Stimulated activated naive B cell treated with anti-CD40 and anti-IgM and Interleukin-4, amounts not matched to agents 10 μg/mL and 1 μg/mL and 100 μg/mL, for 72 hours (primary cell): ENCODE data around the gene LCN15.
"Not testable (repeated sequence)": the region's sequence is repeated elsewhere in the genome, so short reads cannot be mapped to it uniquely, and the experiment has no call there.

Experiments
- ATAC-seq, 2 donors: fragments of 150-1000 bp; cut with Tn5 transposase; replicated peaks; 2 replicates each; pipeline ENCODE4 v1.10.0; 2021; ENCODE audit warnings: moderate library complexity in 1 of 2
- DNase-seq: peaks from one replicate; pipeline ENCODE4 v3.0.0; 2021
- H3K27ac Mint-ChIP-seq: one replicate; pipeline ENCODE4 v1.8.0; 2022; ENCODE audit warnings: mild to moderate bottlenecking, mixed read lengths
- H3K27me3 Mint-ChIP-seq, 2 donors: one replicate each; pipeline ENCODE4 v1.8.0; 2022; ENCODE audit warnings: mixed read lengths in 2 of 2
- H3K36me3 Mint-ChIP-seq, 2 donors: one replicate each; pipeline ENCODE4 v1.8.0; 2022; ENCODE audit warnings: mixed read lengths in 2 of 2, mild to moderate bottlenecking in 1 of 2
- H3K4me1 Mint-ChIP-seq, 2 donors: one replicate each; pipeline ENCODE4 v1.8.0; 2022; ENCODE audit warnings: mixed read lengths in 2 of 2, mild to moderate bottlenecking in 1 of 2
- H3K4me3 Mint-ChIP-seq, 2 donors: one replicate each; pipeline ENCODE4 v1.8.0; 2022; ENCODE audit warnings: mild to moderate bottlenecking in 2 of 2, mixed read lengths in 2 of 2, moderate library complexity in 1 of 2
- H3K9me3 Mint-ChIP-seq, 2 donors: one replicate each; pipeline ENCODE4 v1.8.0; 2022; ENCODE audit warnings: mixed read lengths in 2 of 2, mild to moderate bottlenecking in 1 of 2

Gene LCN15, protein sequence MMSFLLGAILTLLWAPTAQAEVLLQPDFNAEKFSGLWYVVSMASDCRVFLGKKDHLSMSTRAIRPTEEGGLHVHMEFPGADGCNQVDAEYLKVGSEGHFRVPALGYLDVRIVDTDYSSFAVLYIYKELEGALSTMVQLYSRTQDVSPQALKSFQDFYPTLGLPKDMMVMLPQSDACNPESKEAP

DNA sequence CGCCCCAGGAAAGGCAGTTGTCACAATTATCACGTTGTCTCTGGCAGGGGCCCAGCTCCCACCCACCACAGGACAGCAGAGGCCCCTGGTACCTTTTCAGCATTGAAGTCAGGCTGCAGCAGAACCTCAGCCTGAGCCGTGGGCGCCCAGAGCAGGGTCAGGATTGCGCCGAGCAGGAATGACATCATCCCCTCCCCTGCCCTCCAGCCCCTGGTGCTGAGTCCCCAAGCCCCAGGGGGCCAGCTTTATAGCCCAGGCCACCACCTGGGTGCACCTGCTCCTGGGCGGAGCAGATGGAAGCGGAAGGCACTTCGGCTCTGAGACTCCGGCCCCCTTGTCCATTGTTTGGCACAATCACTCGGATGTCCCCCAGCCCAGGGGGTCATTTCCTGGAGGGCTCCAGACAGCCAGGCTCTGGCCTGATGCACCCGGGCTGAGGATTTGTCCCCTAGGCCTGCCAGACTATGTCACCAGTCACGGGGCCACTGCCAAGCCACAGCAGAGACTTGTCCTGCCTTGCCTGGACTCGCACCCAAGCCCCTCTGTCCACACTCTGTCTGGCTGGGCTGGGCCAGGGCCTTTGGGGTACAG lies at the start of gene LCN15:
TSS of gene LCN15 (minus strand) at position 218 of the 591 bp plus-strand sequence. CDS start at position 188, 30 bp downstream.
- no peaks in the 10 kb centered on the region for H3K27me3 Mint-ChIP-seq
- peaks cover 37 to 63% of the 10 kb centered on the region in 2 donors for H3K4me1 Mint-ChIP-seq
- no peaks in the 10 kb centered on the region for H3K36me3 Mint-ChIP-seq
- no peak for DNase-seq
- peak within 1 kb of the TSS; percentile 31 for H3K27ac Mint-ChIP-seq
- no peak within 1 kb of the TSS for H3K4me3 Mint-ChIP-seq
- no peaks in the 10 kb centered on the region for H3K9me3 Mint-ChIP-seq
- ATAC-seq, result no peak

GRCh38 chr9:136808806-136809158 lies 44.5 kb upstream of the LCN15 start:
- peak overlapping the region; percentile 83 to 84 for H3K4me3 Mint-ChIP-seq
- no peak for DNase-seq
- ATAC-seq, result no peak

GRCh38 chr9:136808075-136808805 lies 43.9 kb upstream of the LCN15 start:
- Mint-ChIP-seq H3K36me3 (peaks cover 21 to 33% of the 10 kb centered on the region in 2 donors), H3K27me3 (no peaks in the 10 kb centered on the region), H3K4me1 (peaks cover 19 to 46% of the 10 kb centered on the region in 2 donors), H3K4me3 (peak overlapping the region; percentile 83 to 84), H3K27ac (peak overlapping the region; percentile 91), H3K9me3 (no peaks in the 10 kb centered on the region)
- ATAC-seq (peak; percentile 39 to 42), DNase-seq (no peak)

More at GRCh38 chr9:136808806-136809158, 44.5 kb upstream of the LCN15 start:
- no peaks in the 10 kb centered on the region for H3K9me3 Mint-ChIP-seq
- peaks cover 23 to 33% of the 10 kb centered on the region in 2 donors for H3K36me3 Mint-ChIP-seq
- no peaks in the 10 kb centered on the region for H3K27me3 Mint-ChIP-seq
- peaks cover 19 to 50% of the 10 kb centered on the region in 2 donors for H3K4me1 Mint-ChIP-seq
- H3K27ac Mint-ChIP-seq, result peak overlapping the region; percentile 91

DNA sequence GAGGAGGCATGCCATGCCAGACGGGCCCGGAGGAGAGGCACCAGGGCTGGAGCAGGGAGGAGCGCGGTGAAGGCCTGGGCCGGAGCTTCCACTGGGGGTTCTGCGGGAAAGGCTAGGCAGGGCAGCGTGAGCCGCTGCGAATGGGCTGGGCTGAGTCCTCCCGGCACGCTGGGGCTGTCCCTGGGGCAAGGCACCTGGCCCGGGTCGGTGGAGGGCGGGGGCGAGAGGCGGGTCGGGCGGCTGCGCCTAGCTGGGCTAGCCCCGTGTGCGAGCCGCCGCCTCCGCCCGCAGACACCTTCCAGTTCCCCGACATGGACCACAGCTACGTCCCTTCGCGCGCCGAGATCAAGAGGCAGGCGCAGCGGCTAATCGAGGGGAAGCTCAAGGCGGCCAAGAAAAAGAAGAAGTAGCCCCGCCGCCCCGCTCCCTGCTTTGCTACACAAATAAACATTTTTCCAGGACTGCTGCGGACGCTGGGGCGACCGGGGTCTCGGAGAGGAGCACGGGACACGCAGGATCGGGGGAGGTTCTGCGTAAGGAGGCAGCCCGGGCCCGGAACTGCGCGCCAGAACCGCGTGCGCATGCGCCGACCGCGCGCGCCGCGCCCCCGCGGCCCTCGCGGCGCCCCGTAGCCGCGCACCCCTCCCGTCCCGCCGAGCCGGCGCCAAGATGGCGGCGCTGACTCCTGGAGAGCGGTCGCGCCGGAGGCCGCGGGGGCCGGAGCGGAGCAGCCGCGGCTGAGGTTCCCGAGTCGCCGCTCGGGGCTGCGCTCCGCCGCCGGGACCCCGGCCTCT lies 43.2 kb upstream of the LCN15 start, which contains the start of gene RABL6:
TSS of gene RABL6 (plus strand) at position 668 of the 794 bp plus-strand sequence. CDS start 249 bp downstream, outside the sequence.
- ATAC-seq (peak; percentile 83 to 89), DNase-seq (peak; percentile 75)
- Mint-ChIP-seq H3K4me3 (peak within 1 kb of the TSS; percentile 92 to 96), H3K9me3 (no peaks in the 10 kb centered on the region), H3K36me3 (peaks cover 14 to 25% of the 10 kb centered on the region in 2 donors), H3K27me3 (no peaks in the 10 kb centered on the region), H3K27ac (peak within 1 kb of the TSS; percentile 96), H3K4me1 (peaks cover 15 to 40% of the 10 kb centered on the region in 2 donors)

- H3K27me3 Mint-ChIP-seq, result peaks cover 0 to 6% of the 10 kb centered on the region in 2 donors
- peaks cover 14 to 25% of the 10 kb centered on the region in 2 donors for H3K36me3 Mint-ChIP-seq
- H3K27ac Mint-ChIP-seq, result peak overlapping the region; percentile 96
- DNase-seq (no peak), ATAC-seq (no peak)
- H3K4me3 Mint-ChIP-seq, result peak overlapping the region; percentile 92 to 96
- peaks cover 19 to 46% of the 10 kb centered on the region in 2 donors for H3K4me1 Mint-ChIP-seq
- H3K9me3 Mint-ChIP-seq, result no peaks in the 10 kb centered on the region
Measured at GRCh38 chr9:136806631-136807201, 42.4 kb upstream of the LCN15 start.

DNA sequence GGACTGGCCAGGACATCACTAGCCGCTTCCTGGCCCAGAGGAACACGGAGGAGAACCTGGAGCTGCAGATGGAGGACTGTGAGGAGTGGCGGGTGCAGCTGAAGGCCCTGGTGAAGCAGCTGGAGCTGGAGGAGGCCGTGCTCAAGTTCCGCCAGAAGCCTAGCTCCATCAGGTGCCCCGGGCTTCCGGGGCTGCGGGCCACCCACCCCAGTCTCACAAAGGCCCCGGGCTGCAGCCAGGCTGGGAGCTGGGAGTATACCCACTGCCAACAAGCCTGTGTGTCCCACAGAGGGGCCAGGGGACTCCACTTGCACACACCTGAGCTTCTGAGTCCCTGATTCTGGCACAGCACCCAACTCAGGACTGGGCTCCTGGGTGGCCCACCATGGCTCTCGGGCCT lies 41.7 kb upstream of the LCN15 start:
- no peak overlapping the region for H3K27ac Mint-ChIP-seq
- DNase-seq, result no peak

GRCh38 chr9:136805207-136805740 lies 41.0 kb upstream of the LCN15 start:
- Mint-ChIP-seq H3K27ac (no peak overlapping the region), H3K4me3 (no peak overlapping the region), H3K36me3 (peaks cover 11 to 21% of the 10 kb centered on the region in 2 donors), H3K4me1 (peaks cover 27 to 60% of the 10 kb centered on the region in 2 donors), H3K9me3 (no peaks in the 10 kb centered on the region), H3K27me3 (peaks cover 0 to 6% of the 10 kb centered on the region in 2 donors)
- ATAC-seq, result no peak
- DNase-seq, result no peak

More for the DNA sequence above, 41.7 kb upstream of the LCN15 start:
- peaks cover 0 to 6% of the 10 kb centered on the region in 2 donors for H3K27me3 Mint-ChIP-seq
- peaks cover 14 to 24% of the 10 kb centered on the region in 2 donors for H3K36me3 Mint-ChIP-seq
- no peak for ATAC-seq
- H3K4me1 Mint-ChIP-seq, result peaks cover 22 to 53% of the 10 kb centered on the region in 2 donors
- no peaks in the 10 kb centered on the region for H3K9me3 Mint-ChIP-seq
- peak overlapping the region; percentile 92 to 96 for H3K4me3 Mint-ChIP-seq

DNA sequence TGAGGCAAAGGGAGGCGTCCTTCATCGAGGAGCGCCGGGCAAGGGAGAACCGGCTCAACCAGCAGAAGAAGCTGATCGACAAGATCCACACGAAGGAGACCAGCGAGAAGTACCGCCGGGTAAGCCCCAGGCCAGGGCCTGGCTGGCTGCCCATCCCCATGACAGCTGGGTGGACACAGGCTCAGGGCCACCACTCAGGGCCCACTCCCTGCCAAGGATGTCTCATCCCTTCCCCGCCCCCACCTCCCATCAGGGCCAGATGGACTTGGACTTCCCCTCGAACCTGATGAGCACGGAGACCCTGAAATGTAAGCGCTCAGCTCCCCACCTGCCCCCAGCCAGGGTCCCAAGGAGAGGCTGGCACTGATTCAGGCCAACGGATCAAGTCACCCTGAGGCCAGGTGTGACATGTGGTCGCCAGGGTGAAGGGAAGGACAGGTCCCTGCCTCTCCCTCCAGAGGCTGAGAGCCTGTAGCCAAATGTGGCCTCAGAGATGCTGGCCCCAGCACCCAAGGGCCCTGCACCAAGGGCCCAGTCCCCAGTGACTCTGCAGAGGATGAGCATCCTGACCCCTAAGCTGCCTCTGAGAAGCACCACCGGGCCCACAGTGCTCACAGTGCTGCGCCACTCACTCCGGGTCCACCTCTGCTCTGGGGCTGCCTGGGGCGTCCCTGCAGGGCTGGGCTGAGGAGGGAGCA lies 40.3 kb upstream of the LCN15 start:
- Mint-ChIP-seq H3K27ac (no peak overlapping the region), H3K27me3 (peaks cover 0 to 10% of the 10 kb centered on the region in 2 donors), H3K4me1 (peaks cover 27 to 61% of the 10 kb centered on the region in 2 donors), H3K4me3 (no peak overlapping the region), H3K9me3 (no peaks in the 10 kb centered on the region), H3K36me3 (peaks cover 10 to 19% of the 10 kb centered on the region in 2 donors)
- DNase-seq (no peak), ATAC-seq (no peak)

DNA sequence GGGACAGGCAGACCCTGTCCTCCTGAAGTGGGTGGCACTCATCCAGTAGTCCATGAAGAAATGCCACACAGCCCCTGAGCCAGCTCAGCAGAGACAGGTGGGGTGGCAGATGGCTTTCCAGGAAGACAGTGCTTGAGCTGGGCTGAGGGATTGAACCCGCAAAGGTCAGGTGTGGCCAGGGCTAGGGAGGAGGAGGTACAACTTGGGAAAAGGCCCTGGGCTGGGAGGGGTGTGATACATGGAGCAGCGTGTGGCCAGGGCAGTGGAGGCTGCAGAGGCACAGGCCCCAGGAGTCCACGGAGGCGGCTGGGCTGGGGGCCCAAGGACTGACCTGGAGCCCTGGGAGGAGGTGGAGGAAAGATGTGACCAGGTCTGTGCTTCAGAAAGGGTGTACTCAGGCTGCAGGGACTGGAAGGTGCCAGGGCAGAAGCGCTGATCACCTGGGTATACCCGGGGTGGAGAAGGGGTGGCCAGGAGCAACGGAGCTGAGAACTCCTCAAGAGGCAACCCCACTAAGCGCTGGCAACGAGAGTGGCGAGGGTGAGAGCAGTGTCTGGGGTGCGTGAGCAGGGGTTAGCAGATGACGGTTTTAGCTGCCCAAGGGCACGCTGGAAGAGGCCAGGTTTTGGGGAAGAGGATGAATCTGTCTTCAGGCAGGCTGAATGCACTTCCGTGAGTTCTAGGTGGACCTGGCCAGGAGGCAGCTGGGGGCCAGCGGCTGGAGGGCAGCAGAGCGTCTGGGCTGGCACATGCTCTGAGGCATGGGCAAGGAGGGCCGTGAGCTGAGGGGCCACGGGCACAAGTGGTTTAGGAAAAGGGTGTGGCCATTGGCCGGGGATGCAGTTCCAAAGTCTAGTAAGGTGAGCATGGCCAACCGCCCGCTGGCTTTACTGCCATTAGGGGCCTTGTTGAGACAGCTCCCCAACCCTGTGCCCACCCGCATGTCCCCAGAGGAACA lies 39.5 kb upstream of the LCN15 start:
- Mint-ChIP-seq H3K4me3 (no peak overlapping the region), H3K27ac (no peak overlapping the region), H3K9me3 (no peaks in the 10 kb centered on the region)

GRCh38 chr9:136803009-136803550 lies 38.8 kb upstream of the LCN15 start:
- H3K4me1 Mint-ChIP-seq, result peaks cover 22 to 58% of the 10 kb centered on the region in 2 donors
- H3K27me3 Mint-ChIP-seq, result peaks cover 0 to 11% of the 10 kb centered on the region in 2 donors
- DNase-seq, ATAC-seq, H3K9me3 Mint-ChIP-seq, H3K4me3 Mint-ChIP-seq, H3K27ac Mint-ChIP-seq: not testable (repeated sequence)
- H3K36me3 Mint-ChIP-seq, result peaks cover 5 to 14% of the 10 kb centered on the region in 2 donors

More for the DNA sequence above, 39.5 kb upstream of the LCN15 start:
- no peak for DNase-seq
- Mint-ChIP-seq H3K4me1 (peaks cover 23 to 60% of the 10 kb centered on the region in 2 donors), H3K27me3 (peaks cover 0 to 11% of the 10 kb centered on the region in 2 donors), H3K36me3 (peaks cover 5 to 14% of the 10 kb centered on the region in 2 donors)
- no peak for ATAC-seq

- Mint-ChIP-seq H3K36me3 (peaks cover 5 to 14% of the 10 kb centered on the region in 2 donors), H3K4me1 (peaks cover 22 to 55% of the 10 kb centered on the region in 2 donors), H3K9me3 (no peaks in the 10 kb centered on the region), H3K4me3 (no peak overlapping the region), H3K27me3 (peaks cover 0 to 11% of the 10 kb centered on the region in 2 donors), H3K27ac (peak overlapping the region; percentile 9)
- ATAC-seq (no peak), DNase-seq (no peak)
Measured at GRCh38 chr9:136802321-136802720, 38.0 kb upstream of the LCN15 start.
